HG02885 (cell line): ENCODE data around the gene MIOS.
A peak's percentile ranks its signal among the peaks of the same experiment; 100 is the strongest.

ENCODE experiments used
- ATAC-seq: cut with Tn5 transposase; IDR thresholded peaks from one replicate; pipeline ENCODE4 v1.9.1; 2021; ENCODE audit warnings: mild to moderate bottlenecking; ENCODE audit not compliant: unreplicated experiment, poor library complexity

MIOS gene

DNA sequence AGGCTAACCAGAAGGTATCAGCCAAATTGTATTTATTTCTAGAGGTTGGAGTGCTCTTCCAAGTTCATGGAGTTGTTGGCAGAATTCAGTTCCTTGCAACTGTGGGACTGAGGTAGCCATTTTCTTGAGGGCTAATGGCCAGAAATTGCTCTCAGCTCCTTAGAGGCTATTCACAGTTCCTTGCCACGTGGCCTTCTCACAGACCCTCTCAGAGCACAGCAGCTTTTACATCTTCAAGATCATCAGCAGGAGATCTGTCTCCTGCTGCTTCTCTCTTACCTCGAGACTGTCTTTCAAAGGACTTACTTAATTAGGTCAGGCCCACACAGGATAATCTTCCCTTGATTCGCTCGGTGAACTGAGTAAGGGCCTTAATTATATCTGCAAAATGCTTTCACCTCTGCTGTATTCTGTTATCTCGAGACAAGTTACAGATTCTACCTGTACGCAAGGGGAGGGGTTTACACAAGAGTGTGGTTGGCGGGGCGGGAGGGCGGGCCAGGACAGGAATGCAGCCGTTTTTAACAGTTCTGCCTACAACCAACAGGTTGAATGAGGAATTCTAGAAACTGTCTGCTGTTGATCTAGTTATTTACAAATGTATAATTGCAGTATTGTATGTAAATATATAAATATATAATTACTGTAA lies 15.0 kb downstream of the MIOS start:
- no peak for ATAC-seq

DNA sequence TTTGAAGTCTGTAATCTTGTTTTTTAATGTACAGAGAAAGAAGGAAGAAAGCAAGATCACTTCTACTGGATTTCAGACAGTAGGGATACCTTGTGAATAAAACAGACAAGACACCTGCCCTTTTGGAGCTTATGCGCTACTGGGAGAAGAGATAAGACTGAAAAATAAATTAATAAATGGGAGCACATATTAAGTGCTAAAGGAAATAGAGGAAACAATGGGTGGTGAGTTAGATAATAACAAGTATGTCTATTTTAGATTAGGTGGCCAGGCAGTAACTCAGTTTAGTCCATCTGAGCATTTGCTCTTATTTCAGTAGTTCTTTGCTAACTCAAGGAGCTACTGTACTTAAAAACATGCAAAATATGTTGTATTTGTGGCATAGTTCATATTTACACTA lies 15.9 kb downstream of the MIOS start:
- no peak for ATAC-seq

DNA sequence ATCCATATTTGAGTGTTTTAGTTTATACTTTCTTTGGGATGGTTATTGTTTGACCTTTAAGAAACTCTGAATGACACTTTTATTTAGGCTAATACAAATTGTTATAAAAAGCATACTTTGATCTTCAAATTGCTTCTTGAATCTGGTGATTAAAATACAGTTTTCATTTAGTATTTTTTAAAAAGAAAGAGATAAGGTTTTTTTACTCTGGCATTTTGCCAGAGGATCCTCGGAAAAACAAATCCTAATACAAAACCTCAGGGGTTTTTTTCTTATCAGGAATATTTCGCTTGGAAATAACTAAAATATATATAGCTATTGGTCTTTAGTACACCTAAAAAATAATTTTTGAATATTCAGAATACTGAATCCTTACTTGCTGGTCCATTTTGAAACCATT lies 17.0 kb downstream of the MIOS start:
- ATAC-seq: no peak

DNA sequence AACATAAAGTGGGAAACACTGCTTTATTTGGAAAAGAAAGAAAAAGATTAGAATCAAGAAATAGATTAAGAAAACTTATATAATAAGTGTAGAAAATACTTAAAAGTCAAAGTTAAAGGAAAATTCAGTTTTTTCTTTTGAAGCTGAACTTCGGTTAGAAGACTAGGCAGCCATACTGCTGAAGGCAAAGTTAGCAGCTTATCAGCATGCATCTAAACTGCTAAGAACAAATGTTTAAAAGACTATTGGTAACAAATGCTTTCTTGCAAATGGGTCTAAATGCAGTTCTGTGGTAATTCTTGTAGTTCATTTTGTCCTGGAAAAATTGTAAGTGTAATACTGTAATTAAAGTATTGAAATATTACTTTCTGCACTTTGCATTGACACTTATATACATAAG lies 18.0 kb downstream of the MIOS start:
- no peak for ATAC-seq

DNA sequence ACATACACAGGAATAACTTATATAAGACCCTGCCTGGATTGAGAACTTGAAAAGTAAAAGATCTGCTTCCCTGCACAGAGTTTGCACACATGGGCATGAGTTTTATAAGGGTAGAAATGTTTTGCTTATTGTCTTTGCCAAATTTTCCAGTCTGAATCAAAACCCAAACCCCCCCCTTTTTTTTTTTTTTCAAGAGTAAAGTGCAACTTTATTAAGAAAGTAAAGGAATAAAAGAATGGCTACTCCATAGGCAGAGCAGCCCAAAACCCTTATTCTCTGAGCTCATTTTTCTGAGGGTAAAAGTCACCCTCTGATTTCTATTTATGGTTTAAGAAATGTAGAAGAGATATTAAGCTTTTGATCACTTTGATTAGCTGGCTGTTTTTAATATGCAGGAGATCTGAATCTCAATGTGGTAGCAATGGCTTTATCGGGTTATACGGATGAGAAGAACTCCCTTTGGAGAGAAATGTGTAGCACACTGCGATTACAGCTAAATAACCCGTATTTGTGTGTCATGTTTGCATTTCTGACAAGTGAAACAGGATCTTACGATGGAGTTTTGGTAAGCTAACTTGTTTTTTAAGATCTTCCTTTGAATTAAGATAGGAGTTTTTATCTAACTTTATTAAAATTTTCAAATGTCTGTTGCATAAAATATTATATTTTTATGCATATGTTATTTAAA lies 18.7 kb downstream of the MIOS start:
- ATAC-seq: no peak

DNA sequence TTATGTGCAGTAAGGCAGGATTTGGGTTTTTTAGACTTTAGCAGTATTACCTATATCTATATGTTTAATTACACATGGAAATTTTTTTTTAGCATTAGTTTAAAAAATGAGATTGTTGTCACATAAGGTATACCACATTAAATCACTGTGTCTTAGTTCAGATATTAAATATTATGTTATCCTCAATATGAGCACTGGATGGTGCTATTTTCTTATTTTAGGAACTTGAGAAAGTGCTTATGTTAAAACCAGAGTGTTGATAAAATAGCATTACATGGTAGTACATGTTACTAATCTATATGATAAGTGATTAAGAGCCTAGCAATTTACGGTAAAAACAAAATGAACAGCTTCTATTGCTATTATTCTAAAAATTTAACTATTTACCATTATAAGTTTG lies 28.8 kb downstream of the MIOS start:
- no peak for ATAC-seq

DNA sequence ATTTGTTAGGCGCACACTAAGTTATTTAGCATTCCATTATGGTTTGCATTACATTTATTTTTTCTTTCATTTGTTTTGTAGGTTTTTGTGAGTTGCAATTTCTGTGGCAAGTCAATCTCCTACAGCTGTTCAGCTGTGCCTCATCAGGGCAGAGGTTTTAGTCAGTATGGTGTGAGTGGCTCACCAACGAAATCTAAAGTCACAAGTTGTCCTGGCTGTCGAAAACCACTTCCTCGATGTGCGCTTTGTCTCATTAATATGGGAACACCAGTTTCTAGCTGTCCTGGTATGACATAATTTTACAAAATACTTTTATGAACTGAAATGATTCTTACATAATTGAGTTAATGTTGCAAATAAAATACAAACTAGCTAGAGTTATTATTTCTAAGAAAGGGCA lies 29.5 kb downstream of the MIOS start:
- no peak for ATAC-seq

DNA sequence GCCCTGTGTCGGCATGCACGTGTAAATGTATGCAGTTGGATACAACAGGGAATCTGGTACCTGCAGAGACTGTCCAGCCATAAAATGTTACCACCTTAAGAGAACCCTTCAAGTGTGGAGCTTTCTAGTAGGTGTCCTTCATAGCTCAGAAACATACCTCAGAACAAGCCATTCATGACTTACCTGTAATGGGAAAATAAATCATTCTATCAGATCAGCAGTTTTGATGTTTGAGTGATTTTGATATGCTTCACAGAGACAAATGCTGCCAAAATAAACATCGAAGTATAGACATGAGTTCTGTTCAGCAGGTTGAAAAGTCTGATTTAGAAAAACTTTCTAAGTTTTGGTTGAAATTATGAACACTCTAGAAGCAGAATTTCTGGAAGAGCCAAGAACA lies 40.3 kb downstream of the MIOS start:
- no peak for ATAC-seq

DNA sequence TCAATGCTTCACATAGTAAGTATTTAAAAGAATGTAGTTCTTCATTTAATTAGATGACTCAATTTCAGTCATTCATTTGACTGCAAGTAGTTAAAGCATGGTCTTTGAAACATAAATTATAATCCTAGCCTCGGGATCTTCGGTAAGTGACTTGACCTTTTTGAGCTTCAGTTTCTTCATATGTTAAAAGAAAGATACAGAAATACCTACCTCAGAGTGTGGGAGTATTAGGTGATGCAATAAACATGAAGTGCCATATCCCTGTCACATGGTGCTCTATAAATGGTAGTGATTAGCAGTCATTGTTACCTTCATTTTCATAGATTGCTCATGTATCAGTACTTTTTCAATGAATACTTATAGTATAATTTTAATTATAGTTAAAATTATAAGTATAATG lies 42.6 kb downstream of the MIOS start:
- no peak for ATAC-seq

DNA sequence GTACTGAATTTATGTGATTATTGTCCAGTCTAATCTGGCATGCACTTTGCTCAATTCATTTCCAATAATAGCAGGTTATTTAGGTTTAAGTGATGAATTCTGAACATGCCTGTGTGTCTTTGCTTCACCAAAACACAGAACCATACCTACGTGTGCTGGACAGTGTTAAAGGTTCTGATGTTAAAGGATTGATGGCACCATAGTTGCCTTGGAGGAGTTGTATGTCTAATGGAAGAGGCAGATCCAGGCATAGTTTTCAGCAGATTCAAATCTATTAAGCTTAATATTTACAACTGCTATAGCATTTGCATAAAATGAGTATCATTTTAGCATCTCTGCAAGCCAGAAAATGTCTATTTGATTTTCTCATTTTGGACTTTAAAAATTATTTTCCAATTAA lies 45.8 kb downstream of the MIOS start:
- no peak for ATAC-seq

DNA sequence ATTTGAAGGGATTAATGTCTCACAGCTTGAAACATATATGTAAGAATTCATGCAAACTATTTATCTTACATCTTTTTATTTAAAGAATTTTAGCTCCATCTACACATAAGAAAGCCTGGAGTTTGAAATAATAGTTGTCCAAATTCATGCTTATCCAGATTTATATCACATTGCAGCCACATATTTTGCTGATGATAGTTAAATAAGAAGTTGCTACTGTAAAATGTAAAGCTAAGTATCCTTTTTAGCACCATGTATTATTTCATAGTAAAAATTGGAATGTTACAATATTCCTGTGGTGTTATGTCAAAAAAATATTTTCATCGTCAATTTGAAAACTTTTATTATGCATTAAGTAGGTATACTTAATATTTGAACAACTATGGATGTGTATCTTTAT lies 46.5 kb downstream of the MIOS start:
- ATAC-seq: no peak

DNA sequence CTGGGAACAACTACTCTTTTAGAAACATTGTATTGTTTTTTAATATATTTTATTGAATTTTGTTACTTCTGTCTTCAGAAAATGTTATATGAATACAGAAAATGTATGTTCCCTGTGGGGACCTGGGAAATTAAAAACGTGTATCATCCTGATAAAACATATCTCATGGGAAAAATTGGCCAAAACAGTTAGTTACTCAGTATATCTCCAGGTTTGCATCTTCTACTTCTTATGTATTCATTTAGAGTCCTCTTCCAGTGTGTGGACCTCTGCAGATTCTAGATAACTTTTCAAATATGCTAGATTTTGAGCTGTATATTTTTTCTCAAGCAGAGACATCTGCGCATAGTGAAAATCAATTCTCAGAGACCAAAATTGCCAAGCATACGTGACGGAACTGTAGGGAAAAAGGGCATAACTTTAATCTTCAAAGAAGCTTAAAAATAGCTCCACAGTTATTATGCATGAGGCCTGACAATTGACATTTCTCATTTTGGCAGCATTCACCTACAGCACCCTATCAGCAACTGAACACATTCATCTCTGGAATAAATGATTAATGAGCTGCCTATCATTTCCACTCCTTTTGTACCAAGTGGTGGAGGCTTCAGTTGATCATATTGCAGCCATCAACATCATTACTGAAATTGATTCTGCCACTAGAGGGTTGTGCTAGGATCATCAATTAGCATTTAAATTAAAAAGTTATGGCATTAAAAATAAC lies 47.5 kb downstream of the MIOS start:
- ATAC-seq: no peak

DNA sequence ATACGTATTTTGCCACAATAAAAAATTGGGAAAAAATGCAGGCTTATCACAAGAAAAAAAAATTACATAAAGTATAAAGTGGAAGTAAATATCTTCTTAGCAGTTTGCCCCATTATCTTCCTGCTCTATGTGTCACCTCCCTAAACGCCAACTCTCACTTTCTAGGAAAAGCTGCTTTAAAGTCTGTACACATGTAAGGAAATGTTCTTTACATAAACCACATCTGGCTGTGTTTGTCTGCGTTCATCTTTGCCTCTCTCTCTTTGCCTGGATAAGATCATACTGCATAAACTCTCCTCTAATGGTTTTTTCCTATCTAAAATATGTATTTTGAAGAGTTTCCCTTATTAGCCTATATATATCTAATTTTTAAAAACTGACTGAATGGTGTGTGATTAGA lies 50.9 kb downstream of the MIOS start:
- no peak for ATAC-seq

DNA sequence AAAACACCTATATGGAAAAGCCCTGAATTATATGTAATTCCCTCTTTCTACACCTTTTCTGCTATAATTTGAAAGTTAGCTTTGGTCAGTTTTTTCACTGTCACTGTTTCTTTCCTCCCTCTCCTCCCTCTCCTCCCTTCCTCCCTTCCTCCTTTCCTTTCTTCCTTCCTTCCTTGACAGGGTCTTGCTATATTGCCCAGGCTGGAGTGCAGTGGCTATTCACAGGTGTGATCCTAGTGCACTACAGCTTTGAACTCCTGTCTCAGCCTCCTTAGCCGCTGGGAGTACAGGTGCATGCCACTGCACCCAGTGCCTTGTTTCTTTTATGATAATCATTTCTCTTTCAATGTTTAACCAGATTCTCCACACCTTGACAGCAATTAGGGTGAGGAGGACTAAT lies 51.7 kb downstream of the MIOS start:
- ATAC-seq: no peak

DNA sequence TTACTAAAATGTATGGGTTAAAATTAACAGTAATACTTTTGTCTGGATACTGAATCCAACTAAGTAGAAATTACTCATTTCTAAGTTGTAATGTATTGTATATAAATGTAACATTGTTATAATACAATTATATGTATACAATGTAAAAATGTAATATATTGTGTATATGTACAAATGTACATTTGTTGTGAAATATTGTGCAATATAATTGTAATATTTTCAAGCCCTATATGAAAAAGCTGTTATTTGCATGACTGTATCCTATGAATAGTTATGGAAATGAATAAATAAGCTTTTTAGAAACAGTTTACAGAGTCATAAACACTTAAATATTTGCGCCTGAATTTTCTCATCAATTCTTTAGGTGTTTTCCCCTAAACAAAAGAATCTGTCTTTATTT lies 53.6 kb downstream of the MIOS start:
- no peak for ATAC-seq

DNA sequence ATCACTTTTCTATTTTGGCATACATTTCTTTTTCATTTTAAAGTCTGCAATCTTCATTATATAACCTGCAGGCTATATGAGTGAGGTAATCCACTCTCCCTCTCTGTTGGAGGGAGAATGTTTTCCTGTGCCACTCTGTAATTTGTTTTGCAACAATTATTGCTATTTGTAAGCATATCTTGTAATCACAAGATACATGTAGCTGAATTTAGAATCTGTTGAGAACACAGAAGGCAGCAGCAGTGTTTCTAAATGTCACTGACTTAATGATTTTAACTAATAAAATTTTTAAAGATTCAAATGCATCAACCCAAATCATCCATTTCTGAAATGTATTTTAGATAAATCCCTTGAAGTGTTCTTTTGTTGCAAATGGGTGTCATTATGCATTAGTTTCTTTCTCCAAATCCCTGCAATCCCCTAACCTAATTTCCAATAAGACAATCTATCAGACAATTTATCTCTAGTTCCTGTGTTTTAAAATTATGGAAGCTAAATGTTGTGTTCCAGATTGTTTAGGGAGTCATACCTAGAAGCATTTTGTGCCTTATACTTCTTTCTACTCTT lies 54.0 kb downstream of the MIOS start:
- ATAC-seq: no peak

DNA sequence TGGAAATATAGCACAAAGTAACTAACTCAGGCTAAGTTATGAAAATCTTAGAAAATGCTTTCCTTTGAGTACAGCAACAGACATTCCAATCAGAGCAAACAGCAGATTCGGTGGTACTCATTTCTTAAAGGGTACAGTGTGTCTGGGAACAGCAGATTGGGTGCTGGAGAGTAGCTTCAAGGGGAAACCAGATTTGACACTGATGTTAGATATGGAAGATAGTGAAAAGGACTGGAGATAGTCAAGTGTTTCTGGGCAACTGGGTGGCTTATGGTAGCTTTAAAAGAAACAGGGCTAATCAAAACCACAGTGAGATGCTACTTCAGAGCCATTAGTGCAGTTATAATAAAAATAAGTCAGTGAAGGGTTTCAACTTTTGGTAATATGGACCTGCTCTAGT lies 61.8 kb downstream of the MIOS start:
- no peak for ATAC-seq

DNA sequence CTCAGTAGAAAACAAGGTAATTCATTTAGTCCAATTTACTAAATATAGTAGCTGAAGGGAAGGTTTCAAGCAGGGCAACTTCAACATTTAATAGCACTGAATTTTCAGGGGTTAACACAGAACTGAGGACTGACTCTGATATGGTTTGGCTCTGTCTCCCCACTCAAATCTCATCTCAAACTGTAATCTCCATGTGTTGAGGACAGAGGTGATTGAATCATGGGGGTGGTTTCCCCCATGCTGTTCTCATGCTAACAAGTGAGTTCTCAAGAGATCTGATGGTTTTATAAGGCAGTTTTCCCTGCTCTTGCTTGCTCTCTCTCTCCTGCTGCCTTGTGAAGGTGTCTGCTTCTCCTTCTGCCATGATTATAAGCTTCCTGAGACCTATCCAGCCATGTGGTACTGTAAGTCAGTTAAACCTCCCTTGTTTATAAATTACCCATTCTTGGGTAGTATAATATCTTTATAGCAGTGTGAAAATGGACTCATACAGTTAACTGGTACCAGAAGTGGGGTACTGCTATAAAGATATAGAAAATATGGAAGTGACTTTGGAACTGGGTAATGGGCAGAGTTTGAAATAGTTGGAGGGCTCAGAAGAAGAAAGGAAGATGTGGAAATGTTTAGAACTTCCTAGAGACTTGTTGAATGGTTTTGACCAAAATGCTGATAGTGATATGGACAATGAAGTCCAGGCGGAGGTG lies 64.1 kb downstream of the MIOS start:
- ATAC-seq: no peak

DNA sequence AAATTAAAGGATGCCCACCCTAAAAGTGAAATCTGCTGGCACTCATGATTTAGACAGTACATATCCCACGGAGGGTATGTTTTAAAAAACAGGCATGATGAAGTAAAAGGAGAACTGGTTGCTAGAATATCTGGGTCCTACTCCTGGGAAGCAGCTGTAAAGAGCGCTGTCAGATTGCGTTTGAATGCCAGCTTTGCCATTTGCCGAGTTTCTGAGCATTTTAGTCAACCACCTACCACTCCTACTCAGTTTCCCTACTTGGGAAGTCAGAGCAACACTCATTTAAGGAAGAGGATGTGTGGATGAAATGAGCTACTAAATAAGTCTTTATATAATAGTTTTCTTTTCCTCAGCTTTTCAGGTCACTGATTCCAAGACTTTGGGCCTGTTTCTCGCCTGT lies 72.7 kb downstream of the MIOS start:
- ATAC-seq: no peak

DNA sequence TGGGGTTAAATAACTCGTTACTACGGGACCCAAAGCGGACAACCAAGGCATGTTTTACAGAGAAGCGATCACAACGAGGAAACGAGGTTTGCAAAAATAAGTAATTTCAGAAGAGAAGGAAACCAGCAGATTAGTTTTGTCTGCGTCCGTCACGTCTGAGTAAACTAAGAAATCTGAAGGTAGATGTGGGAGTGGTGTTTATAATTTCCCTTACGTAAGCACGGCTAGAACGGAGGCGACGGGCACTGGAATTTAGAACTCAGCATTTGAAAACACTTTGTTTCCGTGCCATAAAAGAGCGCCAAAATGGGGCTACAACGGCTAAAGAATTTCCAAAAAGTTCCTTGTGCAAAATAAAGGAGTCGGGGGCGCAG lies 73.2 kb downstream of the MIOS start:
- peak; percentile 10 for ATAC-seq
